Neural cell (in vitro differentiated cells): Measurements from ENCODE around the gene SARNP. TPM values are rescaled to one million over a fixed set of nuclear protein-coding genes. Genes with fewer than 3 reads are reported as not detected.

ENCODE experiments used
- H2AFZ ChIP-seq: fragments of 200-600, 300-800 bp; sonication (generic), shearing (Covaris generic); 2 replicates; pipeline ENCODE4 v1.6.0; 2014; ENCODE audit warnings: low read depth, mild to moderate bottlenecking, antibody characterized with exemption, low read length, moderate library complexity
- H3F3A ChIP-seq: fragments of 200-600 bp; shearing (Covaris generic); 2 replicates; pipeline ENCODE4 v1.6.1; 2016; ENCODE audit warnings: mild to moderate bottlenecking, moderate library complexity, mixed read lengths, antibody characterized with exemption, low read length; ENCODE audit not compliant: insufficient read depth, poor library complexity, severe bottlenecking
- H3K27ac ChIP-seq: fragments of 200-600, 300-800 bp; sonication (generic), shearing (Covaris generic); 2 replicates; pipeline ENCODE4 v1.5.1; 2014; ENCODE audit warnings: mild to moderate bottlenecking, low read length, moderate library complexity
- H3K27me3 ChIP-seq: fragments of 300-800, 200-600 bp; sonication (generic), shearing (Covaris generic); 2 replicates; pipeline ENCODE4 v1.6.0; 2014; ENCODE audit warnings: mild to moderate bottlenecking, low read depth, low read length, moderate library complexity; ENCODE audit not compliant: insufficient read depth
- H3K36me3 ChIP-seq: fragments of 300-800, 200-600 bp; sonication (generic), shearing (Covaris generic); 2 replicates; pipeline ENCODE4 v1.5.1; 2014; ENCODE audit warnings: mild to moderate bottlenecking, antibody characterized with exemption, low read length, moderate library complexity; ENCODE audit not compliant: insufficient read depth
- H3K4me2 ChIP-seq: fragments of 300-800, 200-600 bp; sonication (generic), shearing (Covaris generic); 2 replicates; pipeline ENCODE4 v1.6.0; 2014; ENCODE audit warnings: mild to moderate bottlenecking, low read length
- H3K4me3 ChIP-seq: fragments of 300-800, 200-600 bp; sonication (generic), shearing (Covaris generic); 2 replicates; pipeline ENCODE4 v1.5.1; 2014; ENCODE audit warnings: mild to moderate bottlenecking, low read length, moderate library complexity
- H3K79me2 ChIP-seq: fragments of 200-600 bp; shearing (Covaris generic); replicated peaks from 2 replicates; pipeline ENCODE4 v1.6.0; 2014; ENCODE audit warnings: mild to moderate bottlenecking, low read length, moderate library complexity; ENCODE audit not compliant: insufficient read depth
- H3K9ac ChIP-seq: fragments of 300-800, 200-600 bp; sonication (generic), shearing (Covaris generic); 2 replicates; pipeline ENCODE4 v1.6.1; 2016; ENCODE audit warnings: mild to moderate bottlenecking, low read length, mixed read lengths
- H3K9me2 ChIP-seq: fragments of 200-600 bp; shearing (Covaris generic); 2 replicates; pipeline ENCODE4 v1.6.1; 2016; ENCODE audit warnings: mild to moderate bottlenecking, low read length, mixed read lengths; ENCODE audit not compliant: insufficient read depth
- H3K9me3 ChIP-seq: fragments of 200-600, 300-800 bp; sonication (generic), shearing (Covaris generic); 2 replicates; pipeline ENCODE4 v1.6.1; 2016; ENCODE audit warnings: mild to moderate bottlenecking, mixed run types, low read length, moderate library complexity, mixed read lengths
- H4K20me1 ChIP-seq: fragments of 200-600 bp; shearing (Covaris generic); 2 replicates; pipeline ENCODE4 v1.6.1; 2016; ENCODE audit warnings: mild to moderate bottlenecking, mixed run types; ENCODE audit not compliant: insufficient read depth
- CTCF ChIP-seq: fragments of 450-650 bp; IDR thresholded peaks from 2 replicates; pipeline ENCODE4 v1.5.1; 2014; ENCODE audit warnings: antibody characterized with exemption, mild to moderate bottlenecking, moderate library complexity; ENCODE audit not compliant: poor library complexity, severe bottlenecking
- EP300 ChIP-seq: fragments of 450-650 bp; conservative IDR thresholded peaks from 2 replicates; pipeline ENCODE4 v1.6.1; 2014; ENCODE audit warnings: antibody characterized with exemption, mild to moderate bottlenecking, moderate library complexity; ENCODE audit not compliant: poor library complexity, severe bottlenecking
- EZH2 ChIP-seq: fragments of 200-600, 300-800 bp; shearing (Covaris generic), sonication (generic); IDR thresholded peaks from 2 replicates; pipeline ENCODE4 v1.6.1; 2014; ENCODE audit warnings: antibody characterized with exemption, low read length, borderline replicate concordance, mild to moderate bottlenecking; ENCODE audit not compliant: insufficient read depth, poor library complexity, severe bottlenecking
- MXI1 ChIP-seq: fragments of 450-650 bp; conservative IDR thresholded peaks from 2 replicates; pipeline ENCODE4 v1.6.1; 2014; ENCODE audit warnings: antibody characterized with exemption, mild to moderate bottlenecking; ENCODE audit not compliant: poor library complexity, severe bottlenecking
- POLR2AphosphoS5 ChIP-seq: IDR thresholded peaks from 2 replicates; pipeline ENCODE4 v1.6.1; 2012
- RAD21 ChIP-seq: fragments of 450-650 bp; conservative IDR thresholded peaks from 2 replicates; pipeline ENCODE4 v1.6.1; 2014; ENCODE audit warnings: antibody characterized with exemption, mild to moderate bottlenecking, moderate library complexity
- REST ChIP-seq: IDR thresholded peaks from 2 replicates; pipeline ENCODE4 v1.6.1; 2012; ENCODE audit warnings: borderline replicate concordance
- SMC3 ChIP-seq: fragments of 450-650 bp; conservative IDR thresholded peaks from 2 replicates; pipeline ENCODE4 v1.6.1; 2014; ENCODE audit warnings: antibody characterized with exemption, mild to moderate bottlenecking, moderate library complexity; ENCODE audit not compliant: poor library complexity
- TAF1 ChIP-seq: IDR thresholded peaks from 2 replicates; pipeline ENCODE4 v1.6.1; 2012; ENCODE audit warnings: low read depth
- polyA plus RNA-seq: library from polyadenylated mRNA; depleted of rRNA; stranded (reverse); fragments of >200 nt; gene quantifications from 2 replicates; pipeline ENCODE4 v1.2.3, GENCODE V29; 2014

SARNP gene
- polyA plus RNA-seq, 1 donor from 2014 or later, result 332 TPM

- TF ChIP-seq REST (no peak), CTCF (no peak), EZH2 (no peak), SMC3 (no peak), RAD21 (no peak), EP300 (no peak), POLR2AphosphoS5 (no peak), TAF1 (no peak), MXI1 (no peak)
- Histone ChIP-seq H3F3A (peaks cover 7% of the 10 kb centered on the region), H3K4me2 (peak overlapping the region; percentile 90), H3K36me3 (no peaks in the 10 kb centered on the region), H3K9me2 (no peaks in the 10 kb centered on the region), H3K79me2 (peaks cover 37% of the 10 kb centered on the region), H4K20me1 (no peaks in the 10 kb centered on the region), H3K27ac (peak overlapping the region; percentile 100), H2AFZ (no peak overlapping the region), H3K9ac (peak overlapping the region; percentile 100), H3K4me3 (peak overlapping the region; percentile 100), H3K9me3 (no peaks in the 10 kb centered on the region), H3K27me3 (no peaks in the 10 kb centered on the region)
These were observed 13.9 kb upstream of the SARNP start for GRCh38 chr12:55831447-55831815.

GRCh38 chr12:55830601-55831446 lies 13.3 kb upstream of the SARNP start:
- Histone ChIP-seq H3K9me3 (no peaks in the 10 kb centered on the region), H3K4me2 (peak overlapping the region; percentile 90), H3K27ac (peak overlapping the region; percentile 100), H3K9me2 (no peaks in the 10 kb centered on the region), H3K9ac (peak overlapping the region; percentile 100), H4K20me1 (no peaks in the 10 kb centered on the region), H3K36me3 (no peaks in the 10 kb centered on the region), H2AFZ (peak overlapping the region; percentile 63), H3K4me3 (peak overlapping the region; percentile 100), H3F3A (peaks cover 7% of the 10 kb centered on the region), H3K27me3 (no peaks in the 10 kb centered on the region), H3K79me2 (peaks cover 40% of the 10 kb centered on the region)
- TF ChIP-seq EP300 (no peak), POLR2AphosphoS5 (peak; percentile 70), EZH2 (no peak), TAF1 (peak; percentile 79), SMC3 (peak; percentile 13), REST (no peak), CTCF (peak; percentile 31), MXI1 (peak; percentile 54), RAD21 (peak; percentile 31)
